ENCODE measurements around the gene BRIP1.

- TF ChIP-seq CTCF (IDR thresholded peaks at IDR 0.05) (no peak), POLR2A (IDR thresholded peaks at IDR 0.05) (no peak)
Measured at GRCh38 chr17:61869138-61869537, 5.8 kb upstream of the BRIP1 start.

Data from testis (tissue), 2 donors.